ENCODE results near the gene DDT.
"Not testable (repeated sequence)": the region's sequence is repeated elsewhere in the genome, so short reads cannot be mapped to it uniquely, and the experiment has no call there.

The DDT gene

GRCh38 chr22:23952794-23953405, 21.3 kb downstream of the DDT start:
- DNase-seq (ENCODE audit: low spot score), result not testable (repeated sequence)

- not testable (repeated sequence) for DNase-seq (ENCODE audit: low spot score)
Measured at GRCh38 chr22:23951383-23951782, 22.9 kb downstream of the DDT start.

DNA sequence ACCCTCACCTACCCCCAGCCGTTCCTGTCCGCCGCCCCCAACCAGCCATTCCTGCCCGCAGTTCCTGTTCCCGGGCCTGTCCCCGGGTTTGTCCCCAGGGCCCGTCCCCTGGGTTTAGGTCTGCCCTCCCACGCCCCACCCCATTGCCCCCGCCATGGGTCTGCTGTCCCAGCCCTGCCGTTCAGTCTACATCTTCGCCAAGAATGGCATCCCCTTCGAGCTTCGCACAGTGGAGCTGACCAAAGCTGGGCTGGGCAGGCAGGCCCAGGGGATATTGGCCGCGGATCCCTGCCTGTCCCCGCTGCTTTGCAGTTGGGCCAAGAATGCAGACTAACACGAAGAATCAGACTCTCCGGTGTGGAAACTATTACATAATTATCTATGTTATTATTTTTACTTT, 24.5 kb downstream of the DDT start:
- DNase-seq (ENCODE audit: low spot score), result not testable (repeated sequence)

DNA sequence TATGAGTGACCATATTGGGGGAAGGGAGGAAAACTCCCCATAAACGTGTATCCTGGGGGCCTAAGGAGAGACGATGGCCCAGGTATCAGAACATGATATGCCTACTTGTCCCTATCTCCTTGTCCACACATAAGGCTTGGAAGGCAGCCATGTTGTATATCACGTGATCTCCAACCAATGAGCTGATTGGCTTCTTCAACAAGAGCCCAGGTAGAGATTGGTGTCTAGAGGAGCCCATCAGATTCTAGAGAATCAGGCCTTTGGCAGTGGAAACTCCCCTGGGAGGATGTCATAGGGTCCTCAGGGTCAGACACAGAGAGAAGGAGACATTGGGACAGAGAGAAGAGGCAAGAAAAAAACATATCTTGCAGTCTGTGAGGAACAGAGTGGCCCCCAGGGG, 26.9 kb downstream of the DDT start:
- not testable (repeated sequence) for DNase-seq (ENCODE audit: low spot score)

DNA sequence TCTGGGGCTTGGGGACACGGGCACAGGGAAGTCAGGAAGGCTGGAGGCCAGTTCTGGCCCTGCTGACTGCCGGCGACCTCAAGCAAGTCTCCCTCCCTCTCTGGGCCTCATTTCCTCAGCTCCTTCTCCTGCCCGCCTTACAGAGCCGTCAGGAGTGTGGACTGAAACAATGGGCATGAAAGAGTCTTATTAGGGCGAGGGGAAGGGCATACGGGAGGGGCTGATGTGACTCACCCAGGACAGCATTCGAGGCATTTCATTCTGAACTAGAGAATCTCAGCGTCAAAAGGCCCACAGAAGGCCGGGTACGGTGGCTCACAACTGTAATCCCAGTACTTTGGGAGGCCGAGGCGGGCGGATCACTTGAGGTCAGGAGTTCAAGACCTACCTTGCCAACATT, 34.1 kb downstream of the DDT start:
- not testable (repeated sequence) for DNase-seq (ENCODE audit: low spot score)

- DNase-seq (ENCODE audit: low spot score), result no peak
Measured at GRCh38 chr22:23939017-23939357, 35.3 kb downstream of the DDT start.

- DNase-seq (ENCODE audit: low spot score), result no peak
Measured at GRCh38 chr22:23938328-23939016, 35.8 kb downstream of the DDT start.

GRCh38 chr22:23926561-23926960, 47.7 kb downstream of the DDT start:
- no peak for DNase-seq (ENCODE audit: low spot score)

DNA sequence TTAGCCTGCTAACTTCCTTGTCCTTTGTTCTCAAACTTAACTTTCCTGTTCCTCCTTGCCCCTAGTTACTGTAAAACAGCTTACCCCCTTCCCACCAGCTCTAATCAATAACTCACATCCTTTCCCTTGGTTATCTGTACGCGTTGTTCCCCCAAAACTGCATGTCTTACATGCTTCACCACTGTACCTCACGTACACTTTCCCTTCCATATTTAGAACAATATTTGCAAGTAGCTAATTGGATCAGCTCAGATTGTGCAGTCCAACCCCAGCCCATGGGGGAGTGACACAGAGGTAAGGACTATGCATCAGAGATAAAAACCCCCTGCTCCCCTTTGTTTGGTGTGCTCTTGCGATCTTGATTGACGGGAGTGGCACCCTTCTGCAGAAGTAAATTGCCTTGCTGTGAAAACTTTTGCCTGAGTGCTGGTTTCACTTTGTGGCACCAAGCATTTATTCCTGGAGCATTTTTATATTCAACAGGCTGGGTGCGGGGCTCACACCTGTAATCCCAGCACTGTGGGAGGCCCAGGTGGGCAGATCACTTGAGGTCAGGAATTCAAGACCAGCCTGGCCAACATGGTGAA, 49.1 kb downstream of the DDT start:
- DNase-seq (ENCODE audit: low spot score), result no peak

- DNase-seq (ENCODE audit: low spot score), result no peak
Measured at GRCh38 chr22:23922921-23923320, 51.3 kb downstream of the DDT start.

DNA sequence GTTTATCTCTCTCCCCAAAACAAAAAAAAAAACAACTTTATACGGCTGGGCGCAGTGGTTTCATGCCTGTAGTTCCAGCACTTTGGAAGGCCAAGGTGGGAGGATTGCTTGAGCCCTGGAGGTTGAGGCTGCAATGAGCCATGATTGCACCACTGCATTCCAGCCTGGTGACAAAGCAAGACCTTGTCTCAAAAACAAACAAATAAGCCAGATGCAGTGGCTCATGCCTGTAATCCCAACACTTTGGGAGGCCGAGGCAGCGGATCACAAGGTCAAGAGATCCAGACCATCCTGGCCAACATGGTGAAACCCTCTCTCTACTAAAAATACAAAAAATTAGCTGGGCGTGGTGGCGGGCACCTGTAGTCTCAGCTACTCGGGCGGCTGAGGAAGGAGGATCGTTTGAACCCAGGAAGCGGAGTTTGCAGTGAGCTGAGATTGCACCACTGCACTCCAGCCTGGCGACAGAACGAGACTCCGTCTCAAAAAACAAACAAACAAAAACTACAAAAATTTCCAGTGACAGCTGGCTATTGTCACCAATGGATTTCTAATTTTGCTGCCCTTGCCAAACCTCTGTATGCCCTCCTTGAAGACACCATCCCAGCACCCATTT, 52.5 kb downstream of the DDT start:
- not testable (repeated sequence) for DNase-seq (ENCODE audit: low spot score)

Measured in germinal center (tissue), 1 donor.